ENCODE data around the gene CRAT. TPM values are rescaled to one million over a fixed set of nuclear protein-coding genes. Genes with fewer than 3 reads are reported as not detected.

CRAT gene
- polyA plus RNA-seq, 1 experiment, result 24.3 TPM

DNA sequence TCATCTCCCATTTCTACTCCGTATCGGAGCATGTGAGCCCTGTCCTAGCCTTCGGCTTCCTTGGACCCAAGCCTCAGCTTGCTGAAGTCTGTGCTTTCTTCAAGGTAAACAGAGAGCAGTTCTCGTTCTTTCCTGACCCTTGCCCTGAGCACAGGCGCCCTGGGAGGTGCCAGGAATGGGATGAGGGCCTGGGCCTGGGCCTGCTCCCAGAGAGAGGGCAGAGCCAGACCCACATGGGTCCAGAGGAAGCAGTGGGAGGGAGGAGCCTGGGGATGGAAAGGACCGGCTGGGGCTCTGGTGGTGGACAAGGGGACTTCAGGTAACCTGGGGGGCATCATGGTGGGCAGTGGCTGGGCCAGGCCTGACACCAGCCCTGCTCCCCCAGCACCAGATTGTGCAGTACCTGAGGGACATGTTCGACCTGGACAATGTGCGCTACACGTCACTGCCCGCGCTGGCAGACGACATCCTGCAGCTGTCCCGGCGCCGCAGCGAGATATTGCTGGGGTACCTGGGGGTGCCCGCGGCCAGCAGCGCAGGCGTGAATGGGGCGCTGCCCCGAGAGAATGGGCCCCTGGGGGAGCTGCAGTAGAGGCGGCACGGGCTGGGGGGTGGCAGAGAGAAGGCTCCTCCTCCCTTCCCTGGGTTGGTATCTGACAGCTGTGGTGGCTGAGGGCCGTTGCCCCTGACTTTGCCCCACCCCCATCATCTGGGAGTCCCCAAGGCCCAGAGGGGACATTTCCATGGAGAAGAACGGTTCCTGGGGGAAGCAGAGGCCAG, 40.5 kb downstream of the CRAT start:
- TF ChIP-seq CTCF (IDR thresholded peaks at IDR 0.05; ENCODE audit: low read depth, low read length), result no peak
- Histone ChIP-seq H3K4me3 (ENCODE audit: low read depth, low read length) (no peak overlapping the region), H3K27me3 (ENCODE audit: control insufficient read depth, insufficient read depth, low read length) (no peaks in the 10 kb centered on the region), H3K9me3 (ENCODE audit: control insufficient read depth, insufficient read depth, low read length) (no peaks in the 10 kb centered on the region; the same call in 1 of the 2 replicates), H3K27ac (ENCODE audit: low read depth, low read length) (no peak overlapping the region)
- DNase-seq (ENCODE audit: low read depth, low spot score), result no peak
- ChIA-PET POLR2A (no interaction called here), CTCF (no interaction called here)

DNA sequence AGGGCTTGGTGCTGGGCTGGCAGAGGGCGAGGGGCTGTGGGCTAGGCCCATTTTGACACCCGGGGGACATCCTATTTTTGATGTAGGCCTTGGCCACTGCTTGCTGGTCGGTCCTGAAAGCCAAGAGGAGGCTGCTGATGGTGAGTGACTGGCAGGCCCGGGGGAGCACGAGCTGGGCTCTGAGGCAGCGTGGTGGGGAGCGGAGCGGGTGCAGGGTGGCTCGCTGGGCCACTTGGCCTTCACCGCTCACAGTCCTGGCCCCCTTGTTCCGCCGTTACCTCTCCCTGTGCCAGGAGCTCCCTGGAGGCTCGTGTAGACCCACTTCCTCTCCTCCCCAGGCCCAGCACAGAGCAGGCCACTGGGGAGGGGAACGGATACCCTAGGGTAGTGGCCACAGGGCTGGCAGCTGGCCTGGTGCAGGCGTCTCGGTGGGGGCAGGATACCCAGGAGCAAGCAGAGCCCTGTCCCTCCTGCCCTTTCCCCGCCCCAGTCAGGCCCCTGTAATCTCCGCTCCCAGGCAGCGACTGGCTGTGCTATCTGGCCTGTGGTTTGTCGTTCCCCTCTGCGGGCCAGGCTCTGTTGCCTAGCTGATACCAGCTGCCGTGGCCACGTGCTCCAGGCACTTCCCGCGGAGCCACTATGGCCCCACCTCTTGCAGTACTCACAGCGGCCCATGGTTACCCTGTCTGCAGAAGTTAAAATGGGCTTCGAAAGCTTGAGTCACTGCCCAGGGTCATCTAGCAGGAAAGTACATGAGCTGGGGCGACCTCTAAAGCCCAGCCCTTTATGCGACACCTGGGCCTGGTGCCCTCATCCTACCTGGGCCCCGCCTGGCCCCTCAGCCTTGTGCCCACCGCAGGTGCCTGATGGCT, 41.4 kb downstream of the CRAT start:
- Histone ChIP-seq H3K27me3 (ENCODE audit: control insufficient read depth, insufficient read depth, low read length) (no peaks in the 10 kb centered on the region), H3K9me3 (ENCODE audit: control insufficient read depth, insufficient read depth, low read length) (no peaks in the 10 kb centered on the region; the same call in 1 of the 2 replicates), H3K27ac (ENCODE audit: low read depth, low read length) (no peak overlapping the region), H3K4me3 (ENCODE audit: low read depth, low read length) (no peak overlapping the region)
- no peak for TF ChIP-seq CTCF (IDR thresholded peaks at IDR 0.05; ENCODE audit: low read depth, low read length)
- CTCF ChIA-PET, result no interaction called here
- DNase-seq (ENCODE audit: low read depth, low spot score), result no peak
- POLR2A ChIA-PET, result interaction anchor here (0.6 kb wide), 1 partner anchor 239 kb away, joined by 3 read pairs; the partner anchor contains the start of gene SPOUT1

- no peak for TF ChIP-seq CTCF (IDR thresholded peaks at IDR 0.05; ENCODE audit: low read depth, low read length)
- Histone ChIP-seq H3K27me3 (ENCODE audit: control insufficient read depth, insufficient read depth, low read length) (no peaks in the 10 kb centered on the region), H3K4me3 (ENCODE audit: low read depth, low read length) (no peak overlapping the region), H3K27ac (ENCODE audit: low read depth, low read length) (no peak overlapping the region), H3K9me3 (ENCODE audit: control insufficient read depth, insufficient read depth, low read length) (no peaks in the 10 kb centered on the region; the same call in 1 of the 2 replicates)
- DNase-seq (ENCODE audit: low read depth, low spot score), result no peak
- ChIA-PET CTCF (no interaction called here), POLR2A (no interaction called here)
These were observed 42.5 kb downstream of the CRAT start for GRCh38 chr9:129068110-129068509.

DNA sequence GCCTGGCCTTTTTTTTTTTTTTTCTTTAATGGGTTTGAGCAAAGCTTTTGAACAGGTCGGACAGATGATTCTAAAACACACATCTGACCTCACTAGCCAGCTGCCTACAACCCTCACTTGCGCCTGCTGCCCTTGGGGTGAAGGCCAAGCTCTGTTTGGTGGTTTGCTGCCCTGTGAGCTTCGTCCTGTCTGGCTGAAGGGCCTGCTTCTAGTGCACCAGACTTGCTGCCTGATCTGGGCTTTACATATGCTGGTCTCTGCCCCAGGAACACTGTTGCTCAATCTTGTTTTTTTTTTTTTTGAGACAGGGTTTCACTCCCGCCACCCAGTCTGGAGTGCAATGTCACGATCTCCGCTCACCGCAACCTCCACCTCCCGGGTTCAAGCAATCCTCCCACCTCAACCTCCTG, 46.1 kb downstream of the CRAT start:
- no peak for DNase-seq (ENCODE audit: low read depth, low spot score)
- Histone ChIP-seq H3K9me3 (ENCODE audit: control insufficient read depth, insufficient read depth, low read length) (no peaks in the 10 kb centered on the region; the same call in 1 of the 2 replicates), H3K4me3 (ENCODE audit: low read depth, low read length) (no peak overlapping the region), H3K27me3 (ENCODE audit: control insufficient read depth, insufficient read depth, low read length) (no peaks in the 10 kb centered on the region), H3K27ac (ENCODE audit: low read depth, low read length) (no peak overlapping the region)
- ChIA-PET POLR2A (no interaction called here), CTCF (no interaction called here)
- no peak for TF ChIP-seq CTCF (IDR thresholded peaks at IDR 0.05; ENCODE audit: low read depth, low read length)

DNA sequence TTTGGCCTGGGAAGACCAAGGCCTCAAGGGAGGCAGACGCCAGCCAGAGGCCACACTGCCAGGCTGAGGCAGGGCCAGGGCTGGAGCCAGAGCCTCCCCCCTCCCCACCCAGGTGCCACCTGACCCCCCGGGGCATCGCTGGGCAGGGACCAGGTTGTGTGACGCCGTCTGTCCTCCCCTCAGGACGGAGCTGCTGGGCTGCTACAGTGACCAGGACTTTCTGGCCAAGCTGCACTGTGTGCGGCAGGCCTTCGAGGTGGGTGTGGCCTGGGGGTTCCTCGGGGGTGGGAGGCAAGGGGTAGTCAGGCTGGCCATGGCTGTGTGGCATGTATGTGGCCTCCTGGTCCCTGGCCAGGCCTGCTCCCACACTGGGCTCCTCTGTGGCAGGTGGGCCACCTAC, 47.5 kb downstream of the CRAT start:
- Histone ChIP-seq H3K27me3 (ENCODE audit: control insufficient read depth, insufficient read depth, low read length) (no peaks in the 10 kb centered on the region), H3K27ac (ENCODE audit: low read depth, low read length) (no peak overlapping the region), H3K9me3 (ENCODE audit: control insufficient read depth, insufficient read depth, low read length) (no peaks in the 10 kb centered on the region; the same call in 1 of the 2 replicates), H3K4me3 (ENCODE audit: low read depth, low read length) (no peak overlapping the region)
- no peak for TF ChIP-seq CTCF (IDR thresholded peaks at IDR 0.05; ENCODE audit: low read depth, low read length)
- DNase-seq (ENCODE audit: low read depth, low spot score), result no peak
- ChIA-PET POLR2A (no interaction called here), CTCF (no interaction called here)

Data from AG04450 (cell line).